Activated CD4-positive, CD25-positive, alpha-beta regulatory T cell (primary cell): ENCODE measurements around the gene CACNA1C.
"Not testable (repeated sequence)": the region's sequence is repeated elsewhere in the genome, so short reads cannot be mapped to it uniquely, and the experiment has no call there.

Experiments used
- DNase-seq, 4 experiments: peaks; one replicate each; lab custom pipeline; 2025; lab: John Stamatoyannopoulos, UW

The CACNA1C gene

GRCh38 chr12:2234646-2235350 lies 182.0 kb downstream of the CACNA1C start:
- no peak for DNase-seq

- DNase-seq = no peak
These were observed 183.9 kb downstream of the CACNA1C start for GRCh38 chr12:2236506-2237294.

GRCh38 chr12:2238111-2238510 lies 185.3 kb downstream of the CACNA1C start:
- DNase-seq = no peak

GRCh38 chr12:2239381-2239871 lies 186.6 kb downstream of the CACNA1C start:
- DNase-seq = no peak

- DNase-seq = no peak
These were observed 187.6 kb downstream of the CACNA1C start for GRCh38 chr12:2240390-2240789.

- DNase-seq = no peak
These were observed 188.2 kb downstream of the CACNA1C start for GRCh38 chr12:2240984-2241383.

- no peak for DNase-seq
These were observed 189.4 kb downstream of the CACNA1C start for GRCh38 chr12:2242216-2242615.

- DNase-seq = no peak
These were observed 190.0 kb downstream of the CACNA1C start for GRCh38 chr12:2242816-2243215.

GRCh38 chr12:2243275-2243674 lies 190.5 kb downstream of the CACNA1C start:
- DNase-seq = no peak

GRCh38 chr12:2244013-2244861 lies 191.4 kb downstream of the CACNA1C start:
- DNase-seq = no peak

- DNase-seq = no peak
These were observed 193.6 kb downstream of the CACNA1C start for GRCh38 chr12:2246358-2246757.

GRCh38 chr12:2247120-2247519 lies 194.3 kb downstream of the CACNA1C start:
- no peak for DNase-seq

GRCh38 chr12:2247596-2247995 lies 194.8 kb downstream of the CACNA1C start:
- no peak for DNase-seq

GRCh38 chr12:2248087-2248900 lies 195.5 kb downstream of the CACNA1C start:
- no peak for DNase-seq

GRCh38 chr12:2248901-2249381 lies 196.2 kb downstream of the CACNA1C start:
- DNase-seq = no peak

- DNase-seq = no peak
These were observed 198.0 kb downstream of the CACNA1C start for GRCh38 chr12:2250797-2251196.

- DNase-seq = no peak
These were observed 198.9 kb downstream of the CACNA1C start for GRCh38 chr12:2251526-2252209.

GRCh38 chr12:2255311-2255710 lies 202.5 kb downstream of the CACNA1C start:
- DNase-seq = no peak

- not testable (repeated sequence) for DNase-seq
These were observed 202.9 kb downstream of the CACNA1C start for GRCh38 chr12:2255731-2256130.

- no peak for DNase-seq
These were observed 203.7 kb downstream of the CACNA1C start for GRCh38 chr12:2256453-2256852.

- no peak for DNase-seq
These were observed 204.1 kb downstream of the CACNA1C start for GRCh38 chr12:2256915-2257314.
